ENCODE data around the gene YEATS2.

DNA sequence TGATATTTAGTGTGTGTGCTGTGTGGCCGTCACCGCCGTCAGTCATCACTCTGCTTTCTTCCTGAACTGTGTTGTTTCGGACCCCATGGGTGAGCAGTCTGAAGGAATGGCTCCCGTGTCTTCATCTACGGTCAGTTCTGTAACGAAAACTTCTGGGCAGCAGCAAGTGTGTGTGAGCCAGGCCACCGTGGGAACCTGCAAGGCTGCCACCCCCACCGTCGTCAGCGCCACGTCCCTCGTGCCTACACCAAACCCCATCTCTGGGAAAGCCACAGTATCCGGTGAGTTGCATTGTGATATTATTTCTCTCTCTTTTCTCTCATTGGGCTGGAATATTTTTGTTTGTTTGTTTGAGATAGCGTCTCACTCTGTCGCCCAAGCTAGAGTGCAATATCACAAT, 93.1 kb downstream of the YEATS2 start:
- TF ChIP-seq, protein P1, sequence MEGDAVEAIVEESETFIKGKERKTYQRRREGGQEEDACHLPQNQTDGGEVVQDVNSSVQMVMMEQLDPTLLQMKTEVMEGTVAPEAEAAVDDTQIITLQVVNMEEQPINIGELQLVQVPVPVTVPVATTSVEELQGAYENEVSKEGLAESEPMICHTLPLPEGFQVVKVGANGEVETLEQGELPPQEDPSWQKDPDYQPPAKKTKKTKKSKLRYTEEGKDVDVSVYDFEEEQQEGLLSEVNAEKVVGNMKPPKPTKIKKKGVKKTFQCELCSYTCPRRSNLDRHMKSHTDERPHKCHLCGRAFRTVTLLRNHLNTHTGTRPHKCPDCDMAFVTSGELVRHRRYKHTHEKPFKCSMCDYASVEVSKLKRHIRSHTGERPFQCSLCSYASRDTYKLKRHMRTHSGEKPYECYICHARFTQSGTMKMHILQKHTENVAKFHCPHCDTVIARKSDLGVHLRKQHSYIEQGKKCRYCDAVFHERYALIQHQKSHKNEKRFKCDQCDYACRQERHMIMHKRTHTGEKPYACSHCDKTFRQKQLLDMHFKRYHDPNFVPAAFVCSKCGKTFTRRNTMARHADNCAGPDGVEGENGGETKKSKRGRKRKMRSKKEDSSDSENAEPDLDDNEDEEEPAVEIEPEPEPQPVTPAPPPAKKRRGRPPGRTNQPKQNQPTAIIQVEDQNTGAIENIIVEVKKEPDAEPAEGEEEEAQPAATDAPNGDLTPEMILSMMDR (IDR thresholded peaks at IDR 0.05; ENCODE audit: insufficient read depth, low read length): no peak
- TF ChIP-seq POLR2AphosphoS5 (IDR thresholded peaks at IDR 0.05; ENCODE audit: low read depth): no peak
